ENCODE measurements around the gene TAF12.
"Not testable (repeated sequence)": the region's sequence is repeated elsewhere in the genome, so short reads cannot be mapped to it uniquely, and the experiment has no call there.

Gene TAF12

GRCh38 chr1:28645406-28645805 is 2.5 kb upstream of the TAF12 start:
- DNase-seq (ENCODE audit: low read depth in 2 of 2): not testable (repeated sequence)

- no peak for DNase-seq (ENCODE audit: low read depth in 2 of 2)
These were observed 1.6 kb upstream of the TAF12 start for GRCh38 chr1:28644494-28644893.

DNA sequence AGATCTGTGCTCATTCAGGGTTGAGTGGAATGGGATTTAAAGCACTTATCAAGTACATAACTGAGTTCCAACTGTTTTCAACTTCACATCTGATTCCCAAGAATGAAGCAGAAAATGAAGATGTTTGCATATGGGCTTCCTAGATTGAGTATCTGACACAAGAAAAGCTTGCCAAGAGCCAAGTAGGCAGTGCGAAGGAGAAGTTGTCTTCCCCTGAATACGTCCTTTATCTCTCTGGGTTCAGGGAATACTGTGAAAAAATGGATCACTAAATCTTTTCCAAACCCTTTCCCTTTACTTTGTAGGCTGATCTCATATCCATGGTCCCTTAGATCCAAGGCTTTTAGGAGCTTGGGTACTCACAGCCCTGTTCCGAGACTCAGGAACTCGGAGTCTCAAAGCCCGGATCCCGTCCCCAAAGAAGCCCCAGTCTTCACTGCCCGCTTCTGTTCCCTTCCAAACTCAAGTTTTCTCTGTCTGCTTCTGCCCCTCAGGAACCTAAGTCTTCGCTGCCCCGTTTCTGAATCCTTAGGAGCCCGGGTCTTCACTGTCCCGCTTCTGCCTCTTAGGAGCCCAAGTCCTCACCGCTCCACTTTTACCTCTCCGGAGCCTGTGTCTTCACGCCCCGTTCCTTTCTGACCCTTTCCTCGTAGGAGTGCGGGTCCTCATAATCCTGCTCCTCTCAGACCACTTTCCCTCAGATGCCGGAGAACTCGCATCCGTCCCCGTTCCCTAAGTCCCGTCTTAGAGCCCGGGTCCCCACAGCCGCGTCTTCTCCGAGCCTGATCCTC is 616 bp downstream of the TAF12 start:
- no peak for DNase-seq (ENCODE audit: low read depth in 2 of 2)

DNA sequence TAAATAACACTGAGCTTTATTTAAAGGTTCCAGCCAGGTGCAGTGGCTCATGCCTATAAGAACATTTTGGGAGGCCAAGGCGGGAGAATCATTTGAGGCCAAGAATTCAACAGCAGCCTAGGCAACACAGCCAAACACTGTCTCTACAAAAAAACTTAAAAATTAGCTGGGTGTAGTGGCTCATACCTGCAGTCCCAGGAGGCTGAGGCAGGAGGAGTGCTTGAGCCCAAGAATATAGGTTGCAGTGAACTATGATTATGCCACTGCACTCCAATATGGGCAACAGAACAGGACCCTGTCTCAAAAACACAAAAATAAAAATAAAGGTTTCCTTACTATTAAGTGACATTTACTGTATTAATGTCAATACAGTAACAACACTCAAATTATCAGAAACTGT is 2.1 kb downstream of the TAF12 start:
- no peak for DNase-seq (ENCODE audit: low read depth in 2 of 2)

DNA sequence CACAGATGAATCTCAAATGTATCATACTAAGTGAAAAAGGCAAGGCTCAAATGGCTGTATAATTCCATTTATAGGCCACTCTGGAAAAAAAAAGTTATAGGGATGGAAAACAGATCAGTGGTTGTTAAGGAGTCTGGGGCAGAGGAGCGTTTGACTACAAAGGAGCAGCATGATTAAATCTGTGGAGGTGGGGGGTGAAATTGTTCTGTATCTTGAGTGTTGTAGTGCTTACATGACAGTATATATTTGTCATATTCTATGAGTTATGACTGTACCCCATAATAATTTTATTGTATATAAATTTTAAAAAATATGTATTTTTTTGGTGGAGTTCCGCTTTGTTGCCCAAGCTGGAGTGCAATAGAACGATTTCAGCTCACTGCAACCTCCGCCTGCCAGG is 10.3 kb downstream of the TAF12 start:
- DNase-seq (ENCODE audit: low read depth in 2 of 2): no peak

DNA sequence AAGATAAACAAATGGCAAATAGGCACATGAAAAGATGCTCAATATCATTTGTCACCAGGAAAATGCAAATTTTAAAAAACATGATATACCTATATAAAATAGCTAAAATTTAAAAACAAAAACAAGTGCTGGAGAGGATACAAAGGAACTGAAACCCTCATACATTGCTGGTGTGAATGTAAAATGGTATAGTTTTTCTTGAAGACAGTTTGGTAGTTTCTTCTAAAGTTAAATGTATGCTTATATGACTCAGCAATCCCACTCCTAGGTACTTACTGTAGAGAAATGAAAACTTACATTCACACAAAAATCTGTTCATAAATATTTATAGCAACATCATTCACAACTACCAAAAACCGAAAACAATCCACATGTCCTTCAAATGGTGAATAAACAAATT is 11.2 kb downstream of the TAF12 start:
- no peak for DNase-seq (ENCODE audit: low read depth in 2 of 2)

DNA sequence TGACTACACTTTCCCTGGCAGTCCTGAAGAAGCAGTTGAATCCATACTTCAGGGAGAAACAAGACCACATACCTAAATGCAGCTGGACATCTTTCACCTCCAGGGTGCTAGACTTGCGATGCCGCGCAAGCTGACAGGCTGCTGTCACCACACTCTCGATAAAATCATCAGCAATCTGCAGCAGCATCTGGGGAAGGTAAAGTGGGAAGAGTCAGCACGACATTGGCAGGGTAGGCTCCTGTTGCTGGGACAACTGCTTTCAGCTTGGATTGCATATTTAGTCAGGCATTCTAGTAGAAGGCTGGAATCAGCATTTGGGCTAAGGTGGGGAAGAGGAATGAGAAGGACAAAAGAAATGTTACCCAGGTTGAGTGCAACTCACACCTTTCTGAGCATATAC is 29.7 kb downstream of the TAF12 start:
- no peak for DNase-seq (ENCODE audit: low read depth in 2 of 2)

- DNase-seq (ENCODE audit: low read depth in 2 of 2): no peak
These were observed 36.1 kb downstream of the TAF12 start for GRCh38 chr1:28606771-28607170.

DNA sequence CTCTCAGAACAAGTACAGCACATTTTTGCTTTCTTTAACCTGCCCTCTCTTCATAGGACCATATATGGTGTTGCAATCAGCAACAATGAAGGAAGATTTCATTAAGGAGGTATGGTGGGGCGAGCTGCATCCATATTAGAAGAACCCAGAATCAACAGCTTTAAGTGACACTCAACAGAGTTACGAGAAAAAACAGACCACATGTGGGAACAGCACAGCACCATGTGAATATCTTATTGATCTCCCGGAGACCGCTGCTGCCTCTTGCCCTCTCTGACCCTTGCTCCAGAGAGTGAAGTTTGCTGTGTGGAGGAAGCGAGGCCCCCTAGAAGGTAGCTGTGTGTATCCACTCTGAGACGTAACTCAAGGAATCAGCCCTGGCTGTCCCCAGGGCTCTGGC is 37.9 kb downstream of the TAF12 start:
- DNase-seq (ENCODE audit: low read depth in 2 of 2): no peak

- no peak for DNase-seq (ENCODE audit: low read depth in 2 of 2)
These were observed 38.5 kb downstream of the TAF12 start for GRCh38 chr1:28604411-28604810.

GRCh38 chr1:28602536-28603439 is 40.1 kb downstream of the TAF12 start:
- no peak for DNase-seq (ENCODE audit: low read depth in 2 of 2)

DNA sequence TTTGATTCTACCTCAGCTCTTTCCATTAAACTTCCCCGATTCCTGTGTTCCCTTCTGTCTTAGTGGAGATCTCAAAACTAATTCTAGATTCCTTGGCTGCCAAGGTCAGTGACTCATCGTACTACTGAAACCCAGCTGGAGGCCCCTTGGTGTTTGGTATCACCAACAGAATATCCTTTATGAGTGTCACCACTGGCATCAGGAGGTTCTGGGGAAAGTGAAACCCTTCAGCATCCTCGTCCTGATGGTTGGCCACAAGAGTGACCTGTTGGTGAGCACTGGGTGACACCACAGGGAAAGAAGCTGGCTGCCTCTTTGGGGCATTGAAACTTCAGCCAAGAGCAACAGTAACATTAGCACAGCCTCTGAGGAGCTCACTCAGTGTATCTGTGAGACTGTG is 41.2 kb downstream of the TAF12 start:
- no peak for DNase-seq (ENCODE audit: low read depth in 2 of 2)

DNA sequence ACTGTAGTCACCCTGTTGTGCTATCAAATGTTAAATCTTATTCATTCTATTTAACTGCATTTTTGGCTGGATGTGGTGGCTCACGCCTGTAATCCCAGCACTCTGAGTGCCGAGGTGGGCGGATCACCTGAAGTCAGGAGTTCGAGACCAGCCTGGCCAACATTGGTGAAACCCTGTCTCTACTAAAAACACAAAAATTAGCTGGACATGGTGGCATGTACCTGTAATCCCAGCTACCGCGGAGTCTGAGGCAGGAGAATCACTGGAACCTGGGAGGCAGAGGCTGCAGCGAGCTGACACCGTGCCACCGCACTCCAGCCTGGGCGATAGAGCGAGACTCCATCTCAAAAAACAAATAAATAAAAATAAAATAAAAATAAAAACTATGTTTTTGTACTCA is 46.6 kb downstream of the TAF12 start:
- DNase-seq (ENCODE audit: low read depth in 2 of 2): not testable (repeated sequence)

DNA sequence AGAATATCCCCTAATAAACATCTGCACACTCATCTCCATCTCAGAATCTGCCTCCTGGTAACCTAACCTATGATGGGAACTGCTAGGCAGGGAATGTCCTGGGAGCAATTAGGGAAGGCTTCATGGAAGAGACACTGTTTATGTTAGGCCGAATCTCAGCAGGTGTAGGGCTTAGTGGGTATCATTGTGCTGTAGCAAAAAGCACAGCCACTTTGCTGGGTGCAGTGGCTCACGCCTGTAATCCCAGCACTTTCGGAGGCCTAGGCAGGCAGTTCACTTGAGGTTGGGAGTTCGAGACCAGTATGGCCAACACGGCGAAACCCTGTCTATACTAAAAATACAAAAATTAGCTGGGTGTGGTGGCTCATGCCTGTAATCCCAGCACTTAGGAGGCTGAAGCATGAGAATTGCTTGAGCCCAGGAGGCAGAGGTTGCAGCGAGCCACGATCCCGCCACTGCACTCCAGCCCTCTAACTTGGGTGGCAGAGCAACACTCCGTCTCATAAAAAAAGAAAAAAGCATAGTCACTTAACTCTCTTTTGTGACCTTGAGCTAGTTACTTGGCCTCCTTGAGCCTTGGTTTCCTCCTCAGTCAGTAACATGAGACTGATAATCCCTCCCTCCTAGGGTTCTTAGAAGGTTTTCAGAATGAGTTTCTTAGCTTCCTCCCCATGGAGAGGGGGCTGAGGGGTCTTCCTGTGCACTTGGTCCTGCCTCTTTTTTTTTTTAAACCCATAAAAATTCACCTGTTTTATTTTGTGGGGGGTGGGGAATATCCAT is 47.3 kb downstream of the TAF12 start:
- DNase-seq (ENCODE audit: low read depth in 2 of 2): no peak

- not testable (repeated sequence) for DNase-seq (ENCODE audit: low read depth in 2 of 2)
These were observed 48.0 kb downstream of the TAF12 start for GRCh38 chr1:28594686-28595411.

DNA sequence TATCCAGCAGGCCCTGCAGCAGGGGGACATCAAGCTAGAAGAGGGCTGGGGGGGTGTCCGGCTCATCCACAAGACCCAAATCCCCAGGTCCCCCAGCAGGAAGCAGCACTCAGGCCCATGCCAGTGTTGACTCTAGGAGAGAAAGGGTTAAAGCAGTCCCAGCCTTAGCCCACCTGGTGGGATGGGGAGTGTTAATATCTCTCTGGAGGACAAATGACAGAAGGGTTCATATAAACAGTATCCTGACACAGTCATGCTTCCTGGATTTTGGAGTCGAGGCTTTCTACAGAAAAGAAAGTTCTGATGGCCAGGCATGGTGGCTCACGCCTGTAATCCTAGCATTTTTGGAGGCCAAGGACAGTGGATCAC is 48.9 kb downstream of the TAF12 start:
- not testable (repeated sequence) for DNase-seq (ENCODE audit: low read depth in 2 of 2)

- no peak for DNase-seq (ENCODE audit: low read depth in 2 of 2)
These were observed 50.4 kb downstream of the TAF12 start for GRCh38 chr1:28592321-28593071.

DNA sequence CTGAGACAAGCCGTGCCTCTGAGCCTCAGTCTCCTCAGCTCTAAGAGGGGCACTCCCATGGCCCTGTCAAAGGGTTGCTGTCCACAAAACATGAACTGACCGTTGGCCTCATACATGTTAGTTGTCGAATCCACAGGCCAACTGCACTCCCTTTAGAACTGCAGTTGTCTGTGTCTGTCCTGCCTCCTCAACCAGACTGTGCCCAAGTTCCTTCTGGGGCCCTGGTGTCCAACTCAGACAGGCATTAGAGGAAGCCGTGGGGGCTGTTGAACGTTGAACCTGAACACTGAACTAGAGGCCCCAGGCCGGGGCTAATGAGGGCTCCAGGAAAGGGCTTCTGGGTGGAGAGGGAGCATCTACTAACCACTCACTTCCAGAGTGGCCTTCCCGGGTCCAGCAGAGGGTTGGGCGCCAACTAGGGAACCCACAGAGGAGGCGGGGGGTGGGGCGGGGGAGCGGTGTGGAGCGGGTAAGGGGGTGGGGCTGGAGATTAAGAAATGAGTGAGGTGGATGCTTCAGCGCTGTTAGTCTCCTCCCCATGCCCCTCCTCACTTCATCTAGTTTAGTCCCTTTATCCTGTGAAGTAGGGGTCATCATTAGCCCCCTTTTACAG is 51.1 kb downstream of the TAF12 start, which contains the start of gene RAB42:
TSS of gene RAB42 (plus strand) at position 558 of the 613 bp plus-strand sequence. CDS start 247 bp downstream, outside the sequence.
- no peak for DNase-seq (ENCODE audit: low read depth in 2 of 2)

- not testable (repeated sequence) for DNase-seq (ENCODE audit: low read depth in 2 of 2)
These were observed 56.1 kb downstream of the TAF12 start for GRCh38 chr1:28586585-28587391.
